ENCODE measurements around the gene ARHGAP24.

Gene ARHGAP24

GRCh38 chr4:85740431-85740861, 265.5 kb downstream of the ARHGAP24 start:
- no peak for DNase-seq (ENCODE audit: low spot score)

- DNase-seq (ENCODE audit: low spot score) = no peak
Observed at GRCh38 chr4:85741381-85741780, 266.4 kb downstream of the ARHGAP24 start.

GRCh38 chr4:85741921-85742591, 267.1 kb downstream of the ARHGAP24 start:
- DNase-seq (ENCODE audit: low spot score) = peak; percentile 87

GRCh38 chr4:85744950-85745349, 270.0 kb downstream of the ARHGAP24 start:
- no peak for DNase-seq (ENCODE audit: low spot score)

- no peak for DNase-seq (ENCODE audit: low spot score)
Observed at GRCh38 chr4:85745939-85746338, 271.0 kb downstream of the ARHGAP24 start.

GRCh38 chr4:85747882-85748491, 273.0 kb downstream of the ARHGAP24 start:
- peak; percentile 91 for DNase-seq (ENCODE audit: low spot score)

GRCh38 chr4:85748654-85749053, 273.7 kb downstream of the ARHGAP24 start:
- no peak for DNase-seq (ENCODE audit: low spot score)

- no peak for DNase-seq (ENCODE audit: low spot score)
Observed at GRCh38 chr4:85751866-85752265, 276.9 kb downstream of the ARHGAP24 start.

- DNase-seq (ENCODE audit: low spot score) = no peak
Observed at GRCh38 chr4:85755285-85755684, 280.3 kb downstream of the ARHGAP24 start.

GRCh38 chr4:85756938-85757337, 282.0 kb downstream of the ARHGAP24 start:
- DNase-seq (ENCODE audit: low spot score) = no peak

- no peak for DNase-seq (ENCODE audit: low spot score)
Observed at GRCh38 chr4:85759388-85759787, 284.4 kb downstream of the ARHGAP24 start.

GRCh38 chr4:85760511-85760910, 285.6 kb downstream of the ARHGAP24 start:
- DNase-seq (ENCODE audit: low spot score) = no peak

GRCh38 chr4:85761803-85762528, 287.0 kb downstream of the ARHGAP24 start:
- DNase-seq (ENCODE audit: low spot score) = peak; percentile 53

GRCh38 chr4:85762529-85762871, 287.6 kb downstream of the ARHGAP24 start:
- DNase-seq (ENCODE audit: low spot score) = no peak

- DNase-seq (ENCODE audit: low spot score) = no peak
Observed at GRCh38 chr4:85763202-85763601, 288.3 kb downstream of the ARHGAP24 start.

GRCh38 chr4:85767649-85768048, 292.7 kb downstream of the ARHGAP24 start:
- no peak for DNase-seq (ENCODE audit: low spot score)

- no peak for DNase-seq (ENCODE audit: low spot score)
Observed at GRCh38 chr4:85769009-85769408, 294.1 kb downstream of the ARHGAP24 start.

- no peak for DNase-seq (ENCODE audit: low spot score)
Observed at GRCh38 chr4:85772470-85772869, 297.5 kb downstream of the ARHGAP24 start.

- DNase-seq (ENCODE audit: low spot score) = no peak
Observed at GRCh38 chr4:85773372-85773771, 298.4 kb downstream of the ARHGAP24 start.

GRCh38 chr4:85774000-85774399, 299.1 kb downstream of the ARHGAP24 start:
- no peak for DNase-seq (ENCODE audit: low spot score)

GRCh38 chr4:85774489-85774888, 299.5 kb downstream of the ARHGAP24 start:
- no peak for DNase-seq (ENCODE audit: low spot score)

- no peak for DNase-seq (ENCODE audit: low spot score)
Observed at GRCh38 chr4:85776096-85776495, 301.1 kb downstream of the ARHGAP24 start.

GRCh38 chr4:85776579-85776978, 301.6 kb downstream of the ARHGAP24 start:
- no peak for DNase-seq (ENCODE audit: low spot score)

Measured in Ammon's horn (tissue), 1 donor.